HEK293T (cell line): ENCODE results near the gene L3MBTL4.

Source experiments
- ARNT ChIP-seq: fragments of 450-650 bp; IDR thresholded peaks from 2 replicates; pipeline ENCODE4 v1.6.1; 2017; ENCODE audit warnings: mild to moderate bottlenecking
- ELF4 ChIP-seq: fragments of 450-650 bp; IDR thresholded peaks from 2 replicates; pipeline ENCODE4 v1.6.1; 2017; ENCODE audit warnings: antibody characterized with exemption
- FOXA1 ChIP-seq: fragments of 450-650 bp; IDR thresholded peaks from 2 replicates; pipeline ENCODE4 v1.6.1; 2016; ENCODE audit warnings: mild to moderate bottlenecking
- FOXK2 ChIP-seq: fragments of 450-650 bp; IDR thresholded peaks from 2 replicates; pipeline ENCODE4 v1.6.1; 2016; ENCODE audit warnings: mild to moderate bottlenecking
- FOXM1 ChIP-seq: fragments of 450-650 bp; IDR thresholded peaks from 2 replicates; pipeline ENCODE4 v1.6.1; 2017; ENCODE audit warnings: mild to moderate bottlenecking, borderline replicate concordance
- HDGF ChIP-seq: fragments of 450-650 bp; IDR thresholded peaks from 2 replicates; pipeline ENCODE4 v1.6.1; 2017; ENCODE audit warnings: antibody characterized with exemption, borderline replicate concordance
- L3MBTL2 ChIP-seq: fragments of 450-650 bp; conservative IDR thresholded peaks from 2 replicates; pipeline ENCODE4 v1.6.1; 2016; ENCODE audit warnings: mild to moderate bottlenecking
- NFRKB ChIP-seq: fragments of 450-650 bp; IDR thresholded peaks from 2 replicates; pipeline ENCODE4 v1.6.1; 2016; ENCODE audit warnings: mild to moderate bottlenecking, moderate library complexity

DNA sequence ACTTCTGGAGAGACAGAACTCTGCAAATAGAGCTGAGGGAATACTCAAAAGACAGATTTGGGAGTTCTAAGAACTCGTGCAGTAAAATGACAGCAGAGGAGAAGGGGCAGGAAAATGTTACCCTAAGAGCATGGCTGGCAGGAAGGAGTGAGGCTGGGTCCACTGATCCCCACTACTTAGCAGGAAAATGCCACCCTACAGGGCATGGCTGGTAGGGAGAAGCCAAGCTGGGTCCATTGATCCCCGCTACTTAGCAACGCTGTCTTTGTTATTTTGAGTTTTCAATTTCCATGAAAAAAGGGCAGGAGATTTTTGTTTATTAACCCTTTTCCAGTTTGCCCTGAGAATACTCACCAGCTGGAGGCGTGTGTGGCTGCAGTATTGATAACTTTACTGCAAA, 419.1 kb downstream of the L3MBTL4 start:
- TF ChIP-seq NFRKB, result no peak
- TF ChIP-seq FOXM1, result no peak
- no peak for TF ChIP-seq HDGF
- TF ChIP-seq ELF4, result no peak
- no peak for TF ChIP-seq ARNT
- TF ChIP-seq FOXA1, result no peak
- no peak for TF ChIP-seq FOXK2
- no peak for TF ChIP-seq L3MBTL2
